CD4-positive, alpha-beta T cell treated with Interleukin-6 at 100 ng/mL for 8 hours (primary cell): ENCODE measurements around the gene C2orf42.
"Not testable (repeated sequence)": the region's sequence is repeated elsewhere in the genome, so short reads cannot be mapped to it uniquely, and the experiment has no call there.

ENCODE experiments used
- DNase-seq: peaks from one replicate; pipeline ENCODE4 v3.0.0-alpha.2; 2020; ENCODE audit warnings: mixed read lengths, low spot score

Gene C2orf42

DNA sequence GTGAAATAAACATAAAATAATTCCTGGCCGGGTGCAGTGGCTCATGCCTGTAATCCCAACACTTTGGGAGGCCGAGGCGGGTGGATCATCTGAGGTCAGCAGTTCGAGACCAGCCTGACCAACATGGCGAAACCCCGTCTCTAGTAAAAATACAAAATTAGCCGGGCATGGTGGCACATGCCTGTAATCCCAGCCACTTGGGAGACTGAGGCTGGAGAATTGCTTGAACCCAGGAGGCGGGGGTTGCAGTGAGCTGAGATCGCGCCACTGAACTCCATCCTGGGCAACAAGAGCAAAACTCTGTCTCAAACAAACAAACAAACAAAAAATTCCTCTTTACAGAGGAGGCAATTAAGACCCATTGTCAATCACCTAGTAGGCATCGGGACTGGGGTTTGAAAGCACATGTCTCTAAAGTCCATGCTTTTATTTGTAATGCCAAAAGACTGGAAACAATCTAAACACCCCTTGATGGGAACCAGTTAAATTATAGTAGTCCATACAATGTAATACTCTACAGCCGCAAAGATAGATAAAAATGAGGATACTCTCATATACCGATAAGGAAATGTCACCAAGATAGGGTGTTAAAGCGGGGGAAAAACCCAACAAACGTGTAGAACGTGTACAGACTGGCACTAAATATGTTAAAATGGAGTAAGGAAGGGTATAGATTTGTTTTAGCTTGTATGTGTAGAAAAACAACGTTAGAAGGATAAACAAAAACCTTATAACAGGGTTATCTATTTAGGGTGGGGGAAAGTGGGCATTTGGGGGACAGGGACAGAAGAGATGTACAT lies 59.3 kb downstream of the C2orf42 start:
- not testable (repeated sequence) for DNase-seq

DNA sequence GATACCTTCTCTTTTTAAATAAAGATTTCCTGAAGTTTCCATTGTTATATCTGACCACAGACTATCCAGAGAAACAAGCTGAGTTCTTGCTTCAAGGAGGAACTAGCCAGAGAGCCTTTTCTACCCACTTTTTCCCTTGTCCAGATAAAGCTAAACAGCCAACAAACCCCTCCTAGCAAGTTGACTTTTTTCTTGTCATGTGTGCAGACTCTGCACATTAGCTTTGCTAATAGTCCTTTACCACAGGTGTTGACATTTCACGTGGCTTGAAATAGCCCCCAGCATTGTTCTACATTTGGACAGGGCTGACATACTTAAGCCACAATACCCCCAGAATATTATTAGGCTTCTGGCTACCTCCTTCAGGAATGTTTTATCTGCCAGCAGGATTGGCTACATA lies 62.8 kb downstream of the C2orf42 start:
- DNase-seq, result no peak

DNA sequence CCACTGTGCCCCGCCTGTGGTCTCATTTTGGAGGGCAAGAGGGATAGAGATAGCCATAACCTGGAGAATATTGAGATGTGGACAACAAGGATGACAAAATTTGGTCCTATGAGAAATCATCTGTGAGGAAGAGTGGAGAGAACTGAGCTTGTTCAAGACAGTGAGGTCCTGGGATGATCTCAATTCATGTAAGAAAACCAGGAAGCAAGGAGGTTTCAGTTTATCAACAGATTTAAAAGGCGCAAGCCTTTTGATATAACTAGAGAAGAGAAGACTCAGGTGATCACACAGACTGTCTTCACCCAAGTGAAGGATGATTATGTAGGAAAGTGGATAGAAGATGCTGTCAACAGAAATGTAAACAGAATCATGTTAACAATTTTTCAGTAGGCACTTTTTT lies 64.4 kb downstream of the C2orf42 start:
- no peak for DNase-seq

DNA sequence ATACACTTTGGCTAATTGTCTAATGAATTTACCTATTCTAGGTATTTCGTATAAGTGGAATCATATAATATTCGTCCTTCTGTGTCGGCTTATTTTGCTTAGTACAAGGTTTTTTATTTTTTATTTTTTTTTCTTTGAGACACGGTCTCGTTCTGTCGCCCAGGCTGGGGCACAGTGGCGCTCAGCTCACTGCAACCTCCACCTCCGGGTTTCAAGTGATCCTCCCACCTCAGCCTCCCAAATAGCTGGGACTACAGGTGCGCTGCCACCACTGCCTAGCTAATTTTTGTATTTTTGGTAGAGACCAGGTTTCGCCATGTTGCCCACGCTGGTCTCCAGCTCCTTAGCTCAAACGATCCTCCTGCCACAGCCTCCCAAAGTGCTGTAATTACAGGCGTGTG lies 65.3 kb downstream of the C2orf42 start:
- DNase-seq, result no peak

DNA sequence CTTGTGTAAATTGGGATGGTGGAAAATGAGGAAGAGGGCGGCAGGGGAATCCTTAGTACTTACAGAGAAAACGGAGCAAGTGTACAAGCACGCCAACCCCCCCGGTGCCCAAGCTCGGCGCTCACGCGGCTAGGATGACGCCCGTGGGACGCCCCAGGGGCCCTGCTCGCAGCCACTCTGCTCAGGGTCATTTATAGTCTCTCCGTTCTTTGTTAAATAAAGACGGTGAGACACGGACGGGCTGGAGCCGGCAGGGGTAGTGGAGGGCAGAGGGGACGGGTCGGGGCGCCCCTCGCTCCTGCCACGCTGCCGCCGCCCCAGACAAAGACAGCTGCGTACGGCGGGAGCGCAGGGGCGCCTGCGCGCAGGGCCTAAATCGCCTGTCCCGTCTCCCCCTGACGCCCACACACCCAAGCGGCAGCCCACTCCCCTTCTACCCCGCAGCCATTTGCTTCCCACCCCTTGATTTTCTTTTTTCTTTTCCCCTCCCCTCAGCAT lies 65.8 kb downstream of the C2orf42 start:
- DNase-seq, result peak; percentile 51

DNA sequence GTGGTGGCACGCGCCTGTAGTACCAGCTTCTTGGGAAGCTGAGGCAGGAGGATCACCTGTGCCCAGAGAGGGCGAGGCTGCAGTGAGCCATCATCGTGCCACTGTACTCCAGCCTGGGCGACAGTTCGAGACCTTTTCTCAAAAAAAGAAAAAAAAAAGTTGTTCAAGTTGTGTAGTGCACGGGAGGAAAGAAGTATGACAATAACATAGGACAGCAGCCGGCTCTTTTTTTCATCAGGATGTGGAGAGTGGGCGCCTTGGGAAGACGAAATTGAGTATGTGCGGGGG lies 67.0 kb downstream of the C2orf42 start:
- DNase-seq, result no peak

DNA sequence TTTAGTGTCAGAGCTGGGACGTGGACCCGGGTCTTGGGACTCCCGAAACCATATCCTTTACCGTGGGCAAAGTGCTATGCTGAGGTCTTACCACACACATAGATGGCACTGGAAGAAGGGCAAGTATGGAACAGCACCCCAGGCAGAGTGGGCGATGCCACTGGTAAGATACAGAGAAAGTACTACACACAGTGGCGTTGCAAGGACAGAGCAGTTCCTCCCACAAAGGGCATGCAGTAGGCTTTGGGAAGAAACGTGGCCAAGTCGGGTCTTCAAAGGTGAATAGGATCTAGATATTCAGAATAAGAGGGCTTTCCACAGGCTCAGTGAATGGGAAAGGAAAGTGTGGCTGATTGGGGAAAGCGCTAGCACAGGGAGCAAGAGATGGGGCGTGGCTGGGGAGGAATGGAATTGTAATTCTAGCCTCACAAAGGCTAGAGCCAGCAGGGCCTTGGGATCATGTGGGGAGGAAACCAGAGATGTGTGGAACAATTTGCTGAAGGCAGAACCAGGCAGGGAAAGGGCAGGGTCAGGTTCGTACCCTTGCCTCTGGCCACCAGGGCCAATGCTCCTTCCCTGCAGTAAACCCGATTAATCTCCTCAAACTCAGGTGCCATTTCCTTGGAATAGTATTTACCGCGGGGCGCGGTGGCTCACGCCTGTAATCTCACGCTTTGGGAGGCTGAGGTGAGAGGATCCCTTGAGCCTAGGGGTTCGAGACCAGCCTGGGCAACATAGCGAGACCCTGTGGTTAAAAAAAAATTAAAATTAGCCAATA lies 67.6 kb downstream of the C2orf42 start:
- DNase-seq, result no peak

DNA sequence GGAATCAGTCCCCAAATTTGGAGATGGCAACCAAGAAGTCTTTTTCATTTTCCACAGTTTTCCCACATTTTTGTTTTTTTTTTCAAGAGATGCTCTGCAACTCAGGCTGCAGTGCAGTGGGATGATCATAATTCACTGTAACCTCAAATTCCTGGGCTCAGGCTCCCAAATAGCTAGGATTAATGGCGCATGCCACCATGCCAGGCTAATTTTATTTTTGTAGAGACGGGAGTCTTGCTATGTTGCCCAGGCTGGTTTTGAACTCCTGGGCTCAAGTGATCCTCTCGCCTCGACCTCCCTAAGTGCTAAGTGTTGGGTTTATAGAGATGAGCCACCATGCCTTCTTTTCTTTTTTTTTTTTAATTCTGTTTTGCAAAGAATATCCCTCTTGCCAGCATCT lies 68.3 kb downstream of the C2orf42 start:
- DNase-seq, result no peak

DNA sequence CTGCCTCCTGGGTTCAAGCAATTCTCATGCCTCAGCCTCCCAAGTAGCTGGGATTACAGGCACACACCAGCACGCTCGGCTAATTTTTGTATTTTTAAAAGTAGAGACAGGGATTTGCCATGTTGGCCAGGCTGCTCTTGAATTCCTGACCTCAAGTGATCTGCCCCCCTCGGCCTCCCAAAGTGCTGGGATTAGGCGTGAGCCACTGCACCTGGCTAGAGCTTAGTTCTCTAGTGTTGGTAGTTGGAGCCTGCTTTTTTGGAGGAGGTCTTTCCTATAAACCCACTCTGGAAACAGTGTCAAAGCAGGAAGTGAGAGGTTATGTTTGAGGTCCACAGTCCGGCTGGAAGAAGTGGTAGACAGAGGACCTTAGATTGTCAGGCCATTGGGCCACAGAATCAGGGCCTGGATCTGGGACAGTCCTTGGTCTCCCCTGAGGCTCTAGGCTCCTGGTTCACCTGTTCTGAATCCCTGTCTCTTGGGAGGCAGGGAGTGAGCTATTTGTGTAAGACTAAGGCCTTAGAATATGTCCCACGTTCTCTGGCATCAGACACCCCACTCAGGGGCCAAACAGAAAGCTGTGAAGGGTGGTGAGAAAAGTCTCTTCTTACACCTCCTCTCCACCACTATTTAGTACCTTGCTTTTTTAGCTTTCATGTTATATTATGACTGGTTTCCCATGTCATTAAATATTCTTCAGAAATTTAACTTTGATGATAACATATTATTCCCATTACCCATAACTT lies 69.0 kb downstream of the C2orf42 start:
- DNase-seq, result no peak

DNA sequence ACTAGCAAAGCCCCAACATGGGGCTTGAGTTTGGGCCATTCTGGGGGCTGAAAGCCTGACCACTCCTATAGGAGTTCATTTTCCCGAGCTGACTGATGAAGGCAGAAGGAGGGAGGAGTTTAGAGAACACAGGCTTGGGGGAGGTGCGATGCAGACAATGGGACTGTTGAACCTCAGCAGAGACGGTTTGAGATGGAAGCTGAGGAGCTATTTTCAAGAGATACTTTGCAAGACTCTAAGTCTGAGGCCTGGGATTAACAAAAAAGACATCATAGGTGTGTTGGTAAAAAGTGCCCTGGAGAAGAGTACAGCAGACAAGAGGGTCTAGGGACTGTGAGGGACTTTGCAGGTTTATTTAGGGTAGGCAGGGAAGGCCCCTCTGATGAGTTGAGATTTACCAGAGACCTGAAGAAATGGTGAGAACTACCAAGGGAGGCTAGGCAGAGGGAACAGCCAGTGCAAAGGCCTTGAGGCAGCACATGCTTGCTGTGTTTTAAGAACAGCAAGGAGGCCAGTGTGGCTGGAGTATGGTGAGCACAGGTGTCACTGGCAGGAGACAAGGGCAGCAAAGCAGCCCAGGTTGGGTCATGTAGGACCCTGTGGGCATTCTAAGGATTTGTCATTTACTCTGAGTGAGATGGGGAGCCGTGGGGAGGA lies 71.9 kb downstream of the C2orf42 start:
- no peak for DNase-seq

DNA sequence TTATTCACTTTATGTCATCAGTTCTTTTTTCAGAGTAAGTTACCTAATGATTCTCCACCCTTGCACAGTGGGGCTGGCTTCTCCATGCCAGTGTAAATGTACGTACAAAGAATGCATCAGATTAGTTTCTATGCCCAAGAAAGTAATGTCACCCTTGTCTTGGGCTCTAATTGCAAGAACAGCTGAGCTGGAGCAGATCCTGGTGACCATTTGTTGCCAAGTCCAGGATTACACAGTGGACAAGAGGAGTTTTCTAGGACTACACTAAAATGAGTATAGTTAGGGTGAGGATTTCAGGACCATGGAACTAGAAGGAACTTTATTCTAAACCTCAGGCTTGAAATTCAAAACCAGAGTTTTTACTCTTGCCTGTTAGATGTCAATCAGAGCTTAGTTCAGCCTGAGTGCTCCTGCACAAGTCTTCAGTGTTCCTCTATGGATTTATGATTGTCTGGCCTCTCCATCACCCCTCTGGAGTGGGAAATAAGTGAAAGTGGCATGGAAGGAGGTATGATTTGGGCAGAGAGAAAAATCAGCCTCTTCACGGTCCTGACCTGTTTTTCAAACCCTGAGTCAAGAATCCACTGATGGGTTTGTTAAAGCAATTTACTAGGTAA lies 73.8 kb downstream of the C2orf42 start:
- DNase-seq, result no peak

DNA sequence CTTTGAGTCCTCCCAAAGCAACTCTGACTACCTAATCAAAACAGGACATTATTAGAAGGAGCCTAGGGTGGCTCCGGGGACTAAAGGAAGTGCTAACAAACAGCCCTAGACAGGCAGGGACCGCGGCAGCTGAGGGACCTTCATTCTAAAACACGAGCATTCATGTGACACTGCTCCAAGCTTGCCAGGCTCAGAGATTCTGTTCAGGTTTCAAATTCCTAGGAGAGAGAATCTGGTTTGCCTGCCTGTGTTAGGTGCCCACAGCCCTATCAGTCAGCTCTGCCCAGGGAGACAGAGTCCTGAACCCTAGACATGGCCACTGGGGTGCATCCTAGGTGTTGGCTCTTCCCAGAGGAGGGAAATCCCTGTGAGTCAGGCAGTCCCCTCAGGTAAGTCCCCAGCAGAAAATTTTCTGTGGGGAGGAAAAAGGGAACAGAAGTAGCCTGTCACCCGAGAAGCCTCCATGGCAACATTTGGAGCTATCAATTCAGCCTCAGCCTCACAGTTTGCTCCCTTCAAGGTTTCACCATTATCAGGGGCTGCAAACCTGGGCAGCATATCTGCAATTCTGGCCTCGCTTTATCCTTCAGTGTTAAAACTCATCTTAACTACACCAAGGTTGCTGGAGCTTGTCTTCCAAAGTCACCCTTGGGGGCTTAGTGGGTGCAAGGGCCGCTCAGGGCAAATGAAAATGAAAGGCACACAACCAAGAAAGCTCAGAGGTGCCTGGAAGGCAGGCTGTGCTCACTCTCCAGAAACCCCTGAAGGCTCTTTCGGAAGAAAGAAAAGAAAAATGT lies 75.0 kb downstream of the C2orf42 start:
- DNase-seq, result no peak

DNA sequence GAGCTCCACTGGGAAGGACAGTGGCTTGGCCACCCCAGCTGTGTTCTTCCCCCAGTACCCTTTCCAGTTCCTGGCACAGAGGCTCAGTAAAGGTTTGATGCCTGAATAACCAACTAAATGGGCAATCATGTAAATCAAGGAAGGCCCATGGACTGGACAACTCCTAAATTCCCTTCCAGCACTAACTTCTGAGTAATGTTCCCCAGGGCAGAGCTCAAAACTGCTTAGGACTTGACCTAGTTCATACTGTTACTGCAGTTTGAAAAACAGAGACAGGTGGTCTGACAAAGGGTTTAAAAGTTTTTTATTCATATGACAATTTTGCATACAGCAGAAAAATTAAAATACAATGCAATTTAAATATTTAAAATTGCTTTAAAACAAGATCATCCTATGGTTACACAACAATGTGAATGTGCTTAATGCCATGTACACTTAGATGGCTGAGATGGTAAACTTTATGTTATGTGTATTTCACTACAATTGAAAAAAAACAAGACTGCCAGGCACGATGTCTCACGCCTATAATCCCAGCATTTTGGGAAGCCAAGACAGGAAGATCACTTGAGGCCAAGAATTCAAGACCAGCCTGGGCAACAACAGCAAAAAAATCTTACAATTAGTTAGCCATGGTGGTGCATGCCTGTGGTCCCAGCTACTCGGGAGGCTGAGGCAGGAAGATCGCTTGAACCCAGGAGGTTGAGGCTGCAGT lies 77.3 kb downstream of the C2orf42 start:
- no peak for DNase-seq

DNA sequence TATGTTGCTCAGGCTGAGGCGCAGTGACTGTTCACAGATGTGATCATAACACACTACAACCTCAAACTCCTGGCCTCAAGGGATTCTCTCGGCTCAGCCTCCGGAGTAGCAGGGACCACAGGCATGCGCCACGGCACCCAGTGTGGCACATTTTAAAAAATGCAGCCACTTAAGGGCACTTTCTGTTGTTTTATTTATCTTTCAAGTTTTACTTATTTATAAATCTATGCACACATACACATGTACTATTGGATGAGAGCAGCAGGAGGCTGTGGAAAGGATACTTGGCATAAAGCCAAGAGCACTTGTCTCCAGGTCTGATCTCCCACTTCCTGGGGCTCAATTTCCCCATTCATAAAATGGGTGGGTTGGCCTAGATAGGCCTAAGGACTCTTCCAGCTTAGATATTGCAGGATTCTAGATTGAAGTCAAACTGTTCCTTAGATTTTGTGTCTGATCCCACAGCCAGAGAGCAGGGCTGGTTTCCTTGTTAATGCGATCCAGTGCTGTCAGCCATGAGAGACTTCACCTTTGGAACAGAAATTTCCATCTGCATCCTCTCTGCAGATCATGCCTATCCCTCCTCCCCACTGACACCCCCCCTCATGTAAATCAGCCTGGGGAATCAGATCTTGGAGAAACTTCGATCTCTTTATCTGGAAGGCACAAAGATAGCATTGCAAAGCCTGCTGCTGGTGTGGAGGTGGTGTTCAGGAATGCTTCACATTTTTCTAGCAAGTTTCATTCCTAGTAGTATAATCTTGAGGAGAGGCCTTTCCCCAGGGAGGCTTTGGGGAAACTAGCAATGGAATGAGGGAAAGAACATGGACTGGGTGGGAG lies 78.8 kb downstream of the C2orf42 start:
- no peak for DNase-seq

DNA sequence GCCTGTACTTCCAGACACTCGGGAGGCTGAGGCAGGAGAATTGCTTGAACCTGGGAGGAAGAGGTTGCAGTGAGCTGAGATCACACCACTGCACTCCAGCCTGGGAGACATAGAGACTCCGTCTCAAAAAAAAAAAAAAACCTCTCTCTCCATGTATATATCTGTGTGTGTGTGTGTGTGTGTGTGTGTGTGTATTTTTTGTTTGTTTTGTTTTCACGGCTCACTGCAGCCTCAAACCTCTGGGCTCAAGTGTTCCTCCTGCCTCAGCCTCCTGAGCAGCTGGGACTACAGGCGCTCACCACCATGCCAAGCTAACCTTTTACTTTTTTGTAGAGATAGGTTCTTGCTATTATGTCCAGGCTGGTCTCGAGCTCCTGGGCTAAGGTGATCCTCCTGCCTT lies 80.4 kb downstream of the C2orf42 start:
- DNase-seq, result not testable (repeated sequence)

DNA sequence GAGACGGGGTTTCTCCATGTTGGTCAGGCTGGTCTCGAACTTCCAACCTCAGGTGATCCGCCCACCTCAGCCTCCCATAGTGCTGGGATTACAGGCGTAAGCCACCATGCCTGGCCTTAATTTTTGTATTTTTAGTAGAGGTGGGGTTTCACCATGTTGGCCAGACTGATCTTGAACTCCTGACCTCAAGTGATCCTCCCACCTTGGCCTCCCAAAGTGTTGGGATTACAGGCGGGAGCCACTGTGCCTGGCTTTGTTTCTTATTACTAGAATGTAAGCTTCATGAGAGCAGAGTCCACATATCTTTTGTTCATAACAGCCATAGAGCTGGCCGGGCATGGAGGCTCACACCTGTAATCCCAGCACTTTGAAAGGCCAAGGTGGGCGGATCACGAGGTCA lies 84.7 kb downstream of the C2orf42 start:
- not testable (repeated sequence) for DNase-seq

DNA sequence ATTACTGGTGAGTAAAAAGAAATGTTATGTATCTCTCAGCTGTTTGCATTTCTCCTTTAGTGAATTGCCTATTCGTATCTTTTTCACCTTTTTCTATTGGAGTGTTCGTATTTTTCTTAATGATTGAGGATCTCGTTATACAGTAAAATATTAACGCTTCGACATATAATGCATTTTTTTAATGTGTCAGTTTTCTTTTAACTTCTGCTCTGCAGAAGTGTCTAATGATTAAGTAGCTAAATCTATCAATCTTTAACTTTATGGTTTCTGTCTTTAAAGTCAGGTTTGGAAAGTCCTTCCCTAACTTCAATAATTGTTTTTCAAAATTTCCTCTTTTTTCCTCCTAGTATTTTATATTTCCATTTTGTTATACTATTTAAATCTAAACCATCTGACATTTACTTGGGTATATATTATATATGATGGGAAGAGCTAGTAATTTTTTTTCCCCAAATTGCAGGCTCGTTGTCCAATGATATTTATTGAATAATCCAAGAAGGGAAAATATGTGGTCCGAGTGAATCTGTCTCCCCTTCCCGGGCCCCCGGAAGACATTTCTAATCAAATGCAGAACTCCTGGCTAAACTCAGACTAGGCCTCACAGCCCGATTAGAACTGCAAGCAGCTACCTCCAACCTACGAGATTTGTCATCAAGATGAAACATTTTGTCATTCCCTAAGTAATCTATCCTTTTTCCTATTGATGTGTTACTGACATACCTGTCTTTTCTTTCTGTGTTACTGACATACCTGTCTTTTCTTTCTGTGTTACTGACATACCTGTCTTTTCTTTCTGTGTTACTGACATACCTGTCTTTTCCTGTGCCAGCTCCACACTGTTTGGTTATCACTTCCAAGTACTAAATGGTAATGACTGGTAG lies 86.3 kb downstream of the C2orf42 start:
- DNase-seq, result no peak

DNA sequence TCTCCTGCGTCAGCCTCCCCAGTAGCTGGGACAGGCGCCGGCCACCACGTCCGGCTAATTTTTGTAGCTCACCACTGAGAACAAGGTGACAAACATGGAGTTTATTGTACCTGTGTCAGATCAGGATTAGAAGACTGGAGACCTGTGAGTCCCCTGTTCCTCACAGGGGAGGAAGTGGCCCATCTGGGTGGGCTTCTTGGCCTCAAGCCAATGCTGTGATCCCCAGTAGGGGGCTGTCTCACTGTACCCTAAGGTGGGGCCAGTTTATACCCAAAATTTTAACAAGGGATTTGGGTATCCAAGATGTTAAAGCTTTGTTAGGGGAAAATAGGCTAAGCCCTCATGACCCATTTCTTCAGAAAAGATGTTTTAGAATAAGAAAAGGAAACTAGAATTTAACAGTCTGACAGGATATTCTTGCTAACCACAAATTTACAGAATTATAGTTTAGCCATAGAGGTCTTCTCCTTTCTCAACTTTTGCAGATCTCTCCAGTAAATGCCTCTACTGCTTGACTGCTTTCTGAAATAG lies 87.2 kb downstream of the C2orf42 start:
- no peak for DNase-seq
